Right atrium auricular region (tissue), 2 donors: ENCODE measurements around the gene PPBP. TPM values are rescaled to one million over a fixed set of nuclear protein-coding genes. Genes with fewer than 3 reads are reported as not detected.

Experiments
- DNase-seq: peaks from one replicate; pipeline ENCODE4 v3.0.0-alpha.2; 2019; ENCODE audit warnings: low spot score
- H3K27ac ChIP-seq, 2 donors: fragments of 200-600 bp; sonication (generic); 1 replicate in 1 of 2; 2 replicates in 1 of 2; pipeline ENCODE4 v1.5.1; 2016 to 2019
- H3K27me3 ChIP-seq, 2 donors: fragments of 200-600 bp; sonication (generic); one replicate each; pipeline versions ENCODE4 v1.5.1 to v1.6.0; 2017 to 2019
- H3K36me3 ChIP-seq: fragments of 200-600 bp; sonication (generic); one replicate; pipeline ENCODE4 v1.5.1; 2016
- H3K4me1 ChIP-seq, 2 donors: fragments of 200-600 bp; sonication (generic); one replicate each; pipeline versions ENCODE4 v1.5.1 to v1.6.0; 2017 to 2019
- H3K4me3 ChIP-seq, 2 donors: fragments of 200-600 bp; sonication (generic); 1 replicate in 1 of 2; 2 replicates in 1 of 2; pipeline ENCODE4 v1.5.1; 2017 to 2019; ENCODE audit warnings: mild to moderate bottlenecking in 1 of 2, moderate library complexity in 1 of 2
- H3K9me3 ChIP-seq, 2 donors: fragments of 200-600 bp; sonication (generic); one replicate each; pipeline ENCODE4 v1.5.1; 2019
- total RNA-seq, 2 donors: library from RNA; depleted of rRNA; stranded (reverse); fragments of >200 nt; gene quantifications; one replicate each; pipeline ENCODE4 v1.1.0, GENCODE V29; 2016
- TF ChIP-seq, protein P1 (sequence below), 2 donors: fragments of 200-600 bp; sonication (generic); IDR thresholded peaks; one replicate each; pipeline ENCODE4 v1.5.1; 2019; ENCODE audit warnings: antibody characterized with exemption in 2 of 2

The PPBP gene
- total RNA-seq, 2 donors from 2014 or later = 1.6 TPM; not detected in 1

DNA sequence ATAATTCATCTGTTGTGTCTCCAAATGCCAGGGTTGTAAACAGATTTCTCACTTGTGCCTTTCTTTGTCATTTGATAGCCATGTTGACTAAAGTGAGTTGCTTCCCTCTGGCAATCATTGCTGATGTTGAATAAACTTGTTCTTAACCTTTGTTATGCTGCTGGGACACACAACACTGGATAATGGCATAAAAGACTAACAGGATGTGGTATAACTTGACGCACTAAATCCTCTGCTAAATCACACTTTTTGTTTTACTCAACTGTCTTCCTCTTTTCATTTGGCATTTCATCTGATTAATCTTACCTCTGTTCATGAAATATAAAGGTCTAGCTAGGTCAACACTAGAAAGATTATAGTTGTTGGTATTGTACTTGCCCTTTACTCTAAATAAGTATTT lies 28.1 kb upstream of the PPBP start:
- Histone ChIP-seq H3K4me1 (no peaks in the 10 kb centered on the region), H3K27ac (no peak overlapping the region), H3K9me3 (no peaks in the 10 kb centered on the region), H3K36me3 (no peaks in the 10 kb centered on the region), H3K4me3 (no peak overlapping the region), H3K27me3 (no peaks in the 10 kb centered on the region)
- no peak for DNase-seq
- TF ChIP-seq, protein P1, sequence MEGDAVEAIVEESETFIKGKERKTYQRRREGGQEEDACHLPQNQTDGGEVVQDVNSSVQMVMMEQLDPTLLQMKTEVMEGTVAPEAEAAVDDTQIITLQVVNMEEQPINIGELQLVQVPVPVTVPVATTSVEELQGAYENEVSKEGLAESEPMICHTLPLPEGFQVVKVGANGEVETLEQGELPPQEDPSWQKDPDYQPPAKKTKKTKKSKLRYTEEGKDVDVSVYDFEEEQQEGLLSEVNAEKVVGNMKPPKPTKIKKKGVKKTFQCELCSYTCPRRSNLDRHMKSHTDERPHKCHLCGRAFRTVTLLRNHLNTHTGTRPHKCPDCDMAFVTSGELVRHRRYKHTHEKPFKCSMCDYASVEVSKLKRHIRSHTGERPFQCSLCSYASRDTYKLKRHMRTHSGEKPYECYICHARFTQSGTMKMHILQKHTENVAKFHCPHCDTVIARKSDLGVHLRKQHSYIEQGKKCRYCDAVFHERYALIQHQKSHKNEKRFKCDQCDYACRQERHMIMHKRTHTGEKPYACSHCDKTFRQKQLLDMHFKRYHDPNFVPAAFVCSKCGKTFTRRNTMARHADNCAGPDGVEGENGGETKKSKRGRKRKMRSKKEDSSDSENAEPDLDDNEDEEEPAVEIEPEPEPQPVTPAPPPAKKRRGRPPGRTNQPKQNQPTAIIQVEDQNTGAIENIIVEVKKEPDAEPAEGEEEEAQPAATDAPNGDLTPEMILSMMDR (IDR thresholded peaks at IDR 0.05) = no peak

DNA sequence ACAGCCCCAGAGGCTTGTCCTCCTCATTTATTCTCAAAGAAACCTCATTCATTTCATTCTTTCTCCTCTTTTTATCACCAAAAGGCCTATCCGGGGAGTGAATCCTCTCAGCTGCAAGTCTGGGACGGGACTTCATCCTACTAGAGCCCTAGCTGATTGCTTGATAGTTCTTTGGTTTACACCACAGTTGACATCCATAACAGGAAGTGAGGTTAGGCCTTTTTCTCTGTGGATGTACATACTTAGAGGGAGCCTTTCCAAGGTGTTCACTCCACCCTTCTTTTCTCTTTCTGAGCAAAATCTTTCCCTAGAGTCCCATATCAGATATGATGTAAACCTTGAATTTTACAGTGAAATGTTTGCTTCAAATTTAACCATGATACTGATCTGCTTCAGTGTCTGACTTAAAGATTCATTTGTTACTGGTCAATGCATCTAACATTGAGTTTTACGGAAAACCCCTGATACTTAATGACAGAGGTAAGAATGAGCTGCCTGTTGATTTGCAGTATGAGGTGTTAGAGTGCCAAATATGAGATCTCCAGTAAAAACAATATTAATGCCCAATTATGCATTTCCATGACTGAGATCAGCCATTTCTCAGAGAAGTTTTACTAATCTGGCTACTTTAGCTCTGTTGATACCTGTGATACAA lies 27.3 kb upstream of the PPBP start:
- TF ChIP-seq, protein P1 (IDR thresholded peaks at IDR 0.05) = no peak

DNA sequence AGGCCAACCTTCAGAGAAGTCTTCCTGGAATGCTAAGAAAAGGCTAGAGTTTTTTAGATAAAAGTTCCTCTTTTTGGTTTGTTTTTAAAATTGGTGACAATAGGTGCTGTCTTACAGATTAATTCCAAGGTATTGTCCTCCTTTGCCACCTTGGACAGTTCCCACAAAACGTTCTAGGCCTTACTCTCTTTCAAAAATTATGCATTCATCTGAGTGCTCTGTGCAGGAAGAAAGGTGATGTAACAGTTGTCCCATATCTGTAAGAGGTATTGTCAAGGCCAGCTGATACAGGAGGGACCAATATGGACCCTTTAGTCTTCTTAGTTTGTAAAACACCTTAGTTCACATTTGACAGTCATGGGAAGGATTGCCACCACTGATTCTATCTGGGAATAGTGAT lies 26.3 kb upstream of the PPBP start:
- no peaks in the 10 kb centered on the region for H3K4me1 ChIP-seq
- H3K27me3 ChIP-seq = no peaks in the 10 kb centered on the region
- H3K9me3 ChIP-seq = no peaks in the 10 kb centered on the region
- TF ChIP-seq, protein P1 (IDR thresholded peaks at IDR 0.05) = no peak
- H3K27ac ChIP-seq = no peak overlapping the region
- H3K36me3 ChIP-seq = no peaks in the 10 kb centered on the region
- H3K4me3 ChIP-seq = no peak overlapping the region
- DNase-seq = no peak

More for the DNA sequence above, 27.3 kb upstream of the PPBP start:
- Histone ChIP-seq H3K27me3 (no peaks in the 10 kb centered on the region), H3K4me1 (no peaks in the 10 kb centered on the region), H3K36me3 (no peaks in the 10 kb centered on the region), H3K4me3 (no peak overlapping the region), H3K27ac (no peak overlapping the region), H3K9me3 (no peaks in the 10 kb centered on the region)
- DNase-seq = no peak

DNA sequence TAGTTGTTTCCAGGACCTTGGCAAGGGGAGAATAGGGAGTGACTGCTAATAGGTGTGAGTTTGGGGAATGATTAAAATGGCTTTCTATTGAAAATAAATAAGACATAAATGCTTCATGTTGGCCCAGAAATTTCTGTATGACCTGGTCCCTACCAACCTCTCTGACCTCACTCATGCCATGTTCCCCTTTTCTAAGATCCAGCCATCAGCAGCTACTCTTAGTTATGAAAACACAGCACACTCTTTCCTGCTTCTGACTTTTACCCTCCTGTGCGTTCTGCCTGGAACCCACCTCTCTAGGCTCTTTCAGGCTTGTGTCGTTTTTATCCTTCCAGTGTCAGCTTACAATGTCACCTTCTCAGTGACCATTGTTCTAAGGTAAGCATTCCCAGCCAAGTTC lies 25.3 kb upstream of the PPBP start:
- Histone ChIP-seq H3K27ac (no peak overlapping the region), H3K27me3 (no peaks in the 10 kb centered on the region), H3K4me3 (no peak overlapping the region), H3K9me3 (no peaks in the 10 kb centered on the region), H3K36me3 (no peaks in the 10 kb centered on the region), H3K4me1 (no peaks in the 10 kb centered on the region)
- DNase-seq = no peak
- TF ChIP-seq, protein P1 (IDR thresholded peaks at IDR 0.05) = no peak

DNA sequence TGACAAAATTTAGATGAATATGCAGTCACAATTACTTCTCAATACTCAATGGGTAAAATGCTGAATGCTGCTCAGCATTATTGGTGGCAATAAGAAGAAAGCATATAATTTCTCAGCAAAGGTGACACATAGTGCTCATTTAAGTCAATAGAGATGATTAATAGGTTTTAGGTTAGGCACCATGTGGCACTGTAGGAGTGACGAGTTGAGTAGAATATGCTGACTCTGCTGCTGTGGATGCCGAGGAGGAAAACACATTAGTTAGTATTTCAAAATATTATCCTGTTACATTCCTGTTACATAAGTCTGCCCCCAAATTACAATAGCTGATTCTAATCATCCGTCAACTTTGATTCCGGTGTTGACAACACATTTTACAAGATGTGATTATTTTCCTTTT lies 24.1 kb upstream of the PPBP start:
- H3K36me3 ChIP-seq = no peaks in the 10 kb centered on the region
- TF ChIP-seq, protein P1 (IDR thresholded peaks at IDR 0.05) = no peak
- no peak overlapping the region for H3K4me3 ChIP-seq
- H3K9me3 ChIP-seq = no peaks in the 10 kb centered on the region
- no peaks in the 10 kb centered on the region for H3K4me1 ChIP-seq
- DNase-seq = no peak
- no peak overlapping the region for H3K27ac ChIP-seq
- H3K27me3 ChIP-seq = no peaks in the 10 kb centered on the region

DNA sequence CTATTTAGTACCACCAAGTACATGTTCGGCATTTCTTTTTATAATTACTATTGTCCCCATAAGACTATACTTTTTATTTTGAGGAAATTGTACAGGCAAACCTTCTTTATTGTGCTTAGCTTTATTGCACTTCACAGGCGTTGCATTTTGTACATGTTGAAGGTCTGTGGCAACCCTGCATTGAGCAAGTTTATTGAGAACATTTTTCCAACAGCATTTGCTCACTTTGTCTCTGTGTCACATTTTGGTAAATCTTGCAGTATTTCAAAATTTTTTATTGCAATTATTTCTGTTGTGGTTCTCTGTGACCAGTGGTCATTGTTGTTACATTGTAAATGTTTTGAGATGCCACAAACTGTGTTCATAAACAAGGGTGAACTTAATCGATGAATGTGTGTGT lies 21.3 kb upstream of the PPBP start:
- TF ChIP-seq, protein P1 (IDR thresholded peaks at IDR 0.05) = no peak

More for the DNA sequence above, 21.3 kb upstream of the PPBP start:
- Histone ChIP-seq H3K4me3 (no peak overlapping the region), H3K27ac (no peak overlapping the region), H3K4me1 (no peaks in the 10 kb centered on the region), H3K36me3 (no peaks in the 10 kb centered on the region), H3K9me3 (no peaks in the 10 kb centered on the region), H3K27me3 (no peaks in the 10 kb centered on the region)
- no peak for DNase-seq
